Fibroblast of lung (primary cell): ENCODE measurements around the gene SREBF1.

Source experiments
- CTCF ChIP-seq, 2 donors: IDR thresholded peaks in 1 of 2; conservative IDR thresholded peaks in 1 of 2; 1 replicate in 1 of 2; 2 replicates in 1 of 2; pipeline ENCODE4 v1.5.1; 2011 to 2012; ENCODE audit warnings: low read length in 2 of 2, control low read depth in 1 of 2, inconsistent platforms in 1 of 2, low read depth in 1 of 2, mild to moderate bottlenecking in 1 of 2
- EZH2 ChIP-seq: IDR thresholded peaks from 2 replicates; pipeline ENCODE4 v1.5.1; 2012; ENCODE audit warnings: low read length, control low read depth, mild to moderate bottlenecking; ENCODE audit errors: missing control alignments

GRCh38 chr17:17834974-17835373 lies 1.8 kb downstream of the SREBF1 start:
- no peak for TF ChIP-seq CTCF (conservative IDR thresholded peaks at IDR 0.05 in 1 of 2, IDR thresholded peaks at IDR 0.05 in 1 of 2; ENCODE audit: low read depth in 1 of 2, low read length in 2 of 2)
- no peak for TF ChIP-seq EZH2
